ENCODE results near the gene PLEKHD1.
A peak's percentile ranks its signal among the peaks of the same experiment; 100 is the strongest.
"Not testable (repeated sequence)": the region's sequence is repeated elsewhere in the genome, so short reads cannot be mapped to it uniquely, and the experiment has no call there.

Gene PLEKHD1
- 0.39 to 1.5 reads per million in 2 experiments for total RNA-seq

GRCh38 chr14:69484444-69485314, at the start of gene PLEKHD1:
TSS of gene PLEKHD1 (plus strand) at chr14:69484728. CDS start at chr14:69484966, 238 bp downstream.
- DNase-seq (ENCODE audit: low read depth) = no peak

- DNase-seq (ENCODE audit: low read depth) = no peak
Observed at GRCh38 chr14:69439521-69440270, 44.8 kb upstream of the PLEKHD1 start.

GRCh38 chr14:69441948-69442347, 42.6 kb upstream of the PLEKHD1 start:
- no peak for DNase-seq (ENCODE audit: low read depth)

DNA sequence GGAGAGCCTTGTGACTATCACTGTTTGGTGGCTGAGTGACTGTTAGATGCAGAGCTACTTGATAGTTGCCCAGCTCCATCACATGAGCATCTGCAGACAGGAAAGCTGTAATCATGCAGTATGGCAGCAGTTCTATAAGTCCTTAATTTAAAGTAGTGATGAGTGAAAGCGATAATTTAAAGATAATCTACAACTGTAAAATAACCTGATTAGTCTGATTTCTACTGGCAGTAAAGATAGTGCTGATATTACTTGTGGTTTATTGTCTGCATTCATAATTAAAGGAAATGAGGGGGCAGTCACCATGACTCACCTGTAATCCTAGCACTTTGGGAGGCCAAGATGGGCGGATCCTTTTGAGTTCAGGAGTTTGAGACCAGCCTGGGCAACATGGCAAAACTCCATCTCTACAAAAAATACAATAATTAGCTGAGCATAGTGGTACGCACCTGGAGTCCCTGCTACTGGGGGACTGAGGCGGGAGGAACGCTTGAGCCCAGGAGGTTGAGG, 41.2 kb upstream of the PLEKHD1 start:
- no peak for DNase-seq (ENCODE audit: low read depth)

GRCh38 chr14:69449216-69449615, 35.3 kb upstream of the PLEKHD1 start:
- DNase-seq (ENCODE audit: low read depth) = no peak

DNA sequence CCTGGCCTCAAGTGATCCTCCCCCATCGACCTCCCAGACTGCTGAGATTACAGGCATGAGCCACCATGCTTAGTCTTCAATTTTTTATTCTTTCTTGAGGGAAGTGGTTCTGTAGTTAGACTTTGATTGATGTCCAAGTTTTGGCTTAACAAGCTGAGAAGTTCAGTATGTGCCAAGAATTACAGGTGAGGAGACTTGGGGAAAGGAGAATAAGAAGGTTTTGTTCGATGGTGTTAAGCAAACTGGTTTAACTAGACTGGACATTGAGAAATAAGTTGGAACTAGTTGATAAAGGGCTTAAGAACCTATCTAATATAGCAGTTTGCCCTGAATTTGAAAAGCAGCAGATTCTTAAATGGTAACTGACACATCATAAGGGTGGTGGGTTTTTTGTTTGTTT, 32.6 kb upstream of the PLEKHD1 start:
- DNase-seq (ENCODE audit: low read depth) = no peak

GRCh38 chr14:69458350-69458749, 26.2 kb upstream of the PLEKHD1 start:
- DNase-seq (ENCODE audit: low read depth) = no peak

DNA sequence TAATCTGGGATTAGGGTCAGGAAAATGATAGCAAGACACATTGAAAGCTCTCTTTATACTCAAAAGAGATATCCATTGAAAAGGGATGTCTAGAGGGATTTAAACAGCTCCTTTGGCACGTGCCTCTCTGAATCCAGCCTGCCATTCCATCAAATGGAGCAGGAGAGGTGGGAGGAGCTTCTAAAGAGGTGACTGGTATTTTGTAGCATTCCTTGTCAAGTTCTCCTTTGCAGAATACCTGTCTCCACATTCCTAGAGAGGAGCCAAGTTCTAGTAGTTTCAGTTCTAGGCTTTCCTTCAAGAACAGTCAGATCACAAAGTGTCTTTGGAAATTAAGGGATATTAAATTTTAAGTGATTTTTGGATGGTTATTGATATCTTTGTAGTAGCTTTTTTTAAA, 25.4 kb upstream of the PLEKHD1 start:
- no peak for DNase-seq (ENCODE audit: low read depth)

GRCh38 chr14:69460093-69460701, 24.3 kb upstream of the PLEKHD1 start:
- peak; percentile 30 for DNase-seq (ENCODE audit: low read depth)

GRCh38 chr14:69464379-69464778, 20.1 kb upstream of the PLEKHD1 start:
- no peak for DNase-seq (ENCODE audit: low read depth)

DNA sequence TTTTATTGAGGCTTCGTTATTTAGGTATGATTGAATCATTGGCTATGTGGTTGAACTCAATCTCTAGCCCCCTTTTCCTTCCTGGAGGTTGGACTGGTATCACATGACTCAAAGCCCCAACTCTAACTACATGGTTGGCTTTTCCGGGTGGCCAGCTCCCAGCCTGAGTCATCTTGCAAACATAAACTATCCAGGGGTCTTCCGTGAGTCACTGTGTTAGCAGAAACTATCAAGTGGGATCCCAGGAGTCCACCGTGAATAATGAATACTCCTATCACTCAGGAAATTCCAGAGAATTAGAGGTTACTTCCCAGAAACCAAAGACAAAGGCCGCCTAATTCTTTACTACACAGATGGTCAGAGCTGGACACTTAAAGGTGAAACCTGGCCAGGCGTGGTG, 19.7 kb upstream of the PLEKHD1 start:
- no peak for DNase-seq (ENCODE audit: low read depth)

DNA sequence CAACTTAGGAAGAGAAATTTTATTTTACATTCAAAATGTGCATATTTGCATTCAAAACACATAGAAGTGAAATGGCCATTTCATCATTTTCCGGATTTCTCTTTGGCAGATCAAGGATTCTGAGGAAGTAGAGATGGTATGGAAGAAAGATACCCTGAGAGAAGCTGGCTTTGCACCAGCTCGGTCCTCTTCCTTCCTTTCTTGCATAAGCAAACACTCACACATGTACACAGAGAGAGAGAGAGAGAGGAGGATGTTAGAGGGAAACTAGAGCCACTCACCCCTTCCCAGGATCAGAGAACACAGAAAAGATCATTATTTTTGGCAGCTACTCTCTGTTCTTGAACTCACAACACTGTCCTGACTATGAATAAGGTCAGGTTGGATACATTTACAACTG, 15.6 kb upstream of the PLEKHD1 start:
- DNase-seq (ENCODE audit: low read depth) = no peak

DNA sequence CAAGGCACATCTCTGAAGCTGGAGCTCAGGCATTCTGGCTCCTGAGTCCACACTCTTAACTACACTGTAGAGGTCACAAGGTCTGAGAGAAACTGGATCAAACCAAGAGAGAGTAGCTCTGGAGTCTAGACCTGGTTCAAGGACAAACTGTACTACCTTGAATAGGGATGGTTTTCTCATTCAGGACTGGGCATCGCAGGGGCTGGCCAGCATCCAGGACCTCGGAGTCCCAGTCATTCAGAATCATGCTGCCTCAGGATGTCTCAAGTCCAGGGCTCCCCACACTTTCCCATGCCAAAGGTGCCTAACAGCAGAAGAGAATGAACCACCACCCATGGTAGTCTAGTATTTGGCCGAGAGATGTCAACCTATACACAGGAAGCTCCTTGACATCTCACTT, 13.1 kb upstream of the PLEKHD1 start:
- no peak for DNase-seq (ENCODE audit: low read depth)

DNA sequence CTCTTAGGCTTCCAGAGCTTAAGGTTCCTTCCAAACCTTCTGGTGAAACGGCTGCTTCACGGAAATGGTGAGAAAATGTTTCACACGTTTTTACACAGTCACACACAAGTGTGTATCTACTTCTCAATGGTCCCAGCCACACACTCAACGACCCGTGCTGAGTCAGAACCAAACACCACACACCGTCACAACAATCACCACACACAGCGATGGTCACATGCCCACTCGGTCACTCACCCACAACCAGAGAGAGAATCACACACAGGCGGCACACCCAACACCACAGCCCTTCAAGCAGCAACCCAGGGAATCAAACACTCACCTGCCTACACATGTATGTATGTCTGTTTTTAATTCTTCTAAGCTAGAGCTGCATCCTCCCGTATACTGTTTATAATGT, 12.6 kb upstream of the PLEKHD1 start:
- no peak for DNase-seq (ENCODE audit: low read depth)

DNA sequence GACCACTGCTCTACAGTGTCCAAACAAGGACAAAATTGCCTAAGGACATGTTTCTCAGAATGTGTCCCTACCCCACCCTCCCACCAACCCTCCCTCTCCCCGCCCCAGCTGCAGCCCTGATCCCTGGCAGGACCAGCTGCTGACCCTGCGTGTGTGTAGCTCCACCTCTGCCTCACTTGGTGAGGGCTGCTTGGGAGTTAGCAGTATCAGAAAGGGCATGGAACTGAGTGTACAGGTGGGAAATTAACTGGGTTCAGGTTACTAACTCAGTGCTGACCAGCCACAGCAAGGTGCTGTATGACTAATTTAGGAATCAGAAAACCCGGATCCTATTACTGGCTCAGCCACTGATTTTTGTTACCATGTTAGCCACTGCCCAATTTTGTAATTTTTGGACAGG, 11.3 kb upstream of the PLEKHD1 start:
- DNase-seq (ENCODE audit: low read depth) = no peak

- DNase-seq (ENCODE audit: low read depth) = no peak
Observed at GRCh38 chr14:69473946-69474345, 10.6 kb upstream of the PLEKHD1 start.

GRCh38 chr14:69475194-69475818, 9.2 kb upstream of the PLEKHD1 start:
- DNase-seq (ENCODE audit: low read depth) = no peak

DNA sequence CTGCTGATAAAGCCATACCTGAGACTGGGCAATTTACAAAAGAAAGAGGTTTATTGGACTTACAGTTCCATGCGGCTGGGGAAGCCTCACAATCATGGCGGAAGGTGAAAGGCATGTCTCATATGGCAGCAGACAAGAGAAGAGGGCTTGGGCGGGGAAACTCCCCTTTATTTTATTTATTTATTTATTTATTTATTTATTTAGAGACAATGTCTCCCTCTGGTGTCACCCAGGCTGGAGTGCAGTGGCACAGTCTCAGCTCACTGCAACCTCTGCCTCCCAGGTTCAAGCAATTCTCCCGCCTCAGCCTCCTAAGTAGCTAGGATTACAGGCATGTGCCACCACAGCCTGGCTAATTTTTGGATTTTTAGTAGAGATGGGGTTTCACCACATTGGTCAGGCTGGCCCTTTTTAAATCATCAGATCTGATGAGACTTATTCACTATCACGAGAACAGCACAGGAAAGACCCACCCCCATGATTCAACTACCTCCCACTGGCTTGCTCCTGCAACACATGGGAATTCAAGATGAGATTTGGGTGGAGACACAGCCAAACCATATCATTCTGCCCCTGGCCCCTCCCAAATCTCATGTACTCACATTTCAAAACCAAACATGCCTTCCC, 7.6 kb upstream of the PLEKHD1 start:
- not testable (repeated sequence) for DNase-seq (ENCODE audit: low read depth)

DNA sequence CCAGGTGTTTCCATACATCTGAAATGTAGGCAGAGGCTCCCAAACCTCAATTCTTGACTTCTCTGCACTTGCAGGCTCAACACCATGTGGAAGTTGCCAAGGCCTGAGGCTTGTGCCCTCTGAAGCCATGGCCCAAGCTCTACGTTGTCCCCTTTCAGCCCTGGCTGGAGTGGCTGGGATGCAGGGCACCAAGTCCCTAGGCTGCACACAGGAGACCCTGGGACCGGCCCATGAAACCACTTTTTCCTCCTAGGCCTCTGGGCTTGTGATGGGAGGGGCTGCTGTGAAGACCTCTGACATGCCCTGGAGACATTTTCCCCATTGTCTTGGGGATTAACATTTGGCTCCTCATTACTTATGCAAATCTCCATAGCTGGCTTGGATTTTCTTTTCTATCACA, 6.5 kb upstream of the PLEKHD1 start:
- not testable (repeated sequence) for DNase-seq (ENCODE audit: low read depth)

DNA sequence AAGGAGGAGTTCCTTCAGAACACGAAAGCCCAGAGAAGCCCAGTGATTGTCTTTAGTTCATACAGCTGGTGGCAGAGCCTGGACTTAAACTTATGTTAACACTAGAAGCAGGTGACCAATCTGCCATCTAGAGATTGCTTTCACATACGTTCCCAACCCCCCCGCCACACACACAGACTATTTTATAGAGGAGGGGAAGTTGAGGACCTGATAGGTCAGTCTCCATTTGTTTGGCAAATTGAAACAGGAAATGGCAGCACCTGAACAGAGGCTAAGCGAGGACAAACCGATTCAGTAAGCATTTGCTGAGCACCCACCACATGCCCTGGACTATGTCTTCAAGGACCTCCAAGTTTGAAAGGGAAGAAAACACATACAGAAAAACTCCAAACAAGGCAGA, 4.8 kb upstream of the PLEKHD1 start:
- DNase-seq (ENCODE audit: low read depth) = no peak

DNA sequence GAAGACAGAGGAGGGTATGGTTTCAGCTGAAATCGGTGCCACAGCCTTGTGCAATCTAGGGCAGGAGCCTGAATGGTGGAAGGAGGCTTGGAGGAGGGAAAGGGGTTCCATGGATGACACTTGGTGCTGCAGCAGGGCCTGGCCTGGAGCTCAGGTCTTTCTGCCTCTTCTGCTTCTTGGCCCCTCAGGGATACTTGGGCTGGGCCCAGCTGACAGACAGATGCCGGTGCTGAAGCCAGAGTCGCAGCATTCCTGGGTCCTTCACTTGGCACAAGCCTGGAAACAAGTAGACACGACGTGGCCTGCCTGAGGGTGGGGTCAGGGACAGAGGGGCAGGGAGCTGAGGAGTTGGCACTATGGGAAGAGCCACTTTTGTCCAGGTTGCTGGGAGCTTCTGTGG, 4.4 kb upstream of the PLEKHD1 start:
- no peak for DNase-seq (ENCODE audit: low read depth)

Data from T follicular helper cell (primary cell).